ENCODE data around the gene CSF3R.

CSF3R gene

GRCh38 chr1:36419569-36419968 lies 63.1 kb downstream of the CSF3R start:
- no peak for DNase-seq (ENCODE audit: low read depth)

- no peak for DNase-seq (ENCODE audit: low read depth)
Observed at GRCh38 chr1:36419140-36419539, 63.6 kb downstream of the CSF3R start.

GRCh38 chr1:36417931-36418330 lies 64.8 kb downstream of the CSF3R start:
- no peak for DNase-seq (ENCODE audit: low read depth)

Measured in activated T-helper 9 cell treated with anti-CD3 and anti-CD28 coated beads, Interleukin-2, amount 50 U/mL, for 16 hours (primary cell).